B cell (primary cell): ENCODE measurements around the gene CBR4. TPM values are rescaled to one million over a fixed set of nuclear protein-coding genes. Genes with fewer than 3 reads are reported as not detected.

Experiments used
- ATAC-seq: fragments of 200-7000 bp; cut with Tn5 transposase; one replicate; pipeline ENCODE4 v1.10.0; 2021; ENCODE audit warnings: low read depth, mild to moderate bottlenecking, moderate number of reproducible peaks, moderate library complexity
- CTCF ChIA-PET: fragments of 350-600 bp; sonication (Branson Sonifier 250); formaldehyde crosslinking; loops from one replicate; lab custom pipeline; 2021; ENCODE audit warnings: antibody characterized with exemption, inconsistent platforms; lab: Charles Lee
- POLR2A ChIA-PET: fragments of 350-600 bp; sonication (Branson Sonifier 250); formaldehyde crosslinking; loops from one replicate; lab custom pipeline; 2021; ENCODE audit warnings: antibody characterized with exemption; lab: Charles Lee
- DNase-seq: peaks from one replicate; pipeline ENCODE4 v3.0.0; 2013
- H2AFZ ChIP-seq: 2 replicates; pipeline ENCODE4 v1.6.1; 2012; ENCODE audit warnings: mild to moderate bottlenecking, low read depth, low read length; ENCODE audit not compliant: insufficient read depth, poor library complexity, severe bottlenecking
- H3K27ac ChIP-seq, 2 donors: 1 replicate in 1 of 2; 2 replicates in 1 of 2; pipeline ENCODE4 v1.5.1; 2012 to 2013; ENCODE audit warnings: low read length in 2 of 2, mild to moderate bottlenecking in 2 of 2, moderate library complexity in 1 of 2
- H3K27me3 ChIP-seq, 4 experiments: fragments of 200-600 bp in 1 of 4; sonication (generic) in 1 of 4; replicated peaks in 1 of 4; 1 replicate in 2 of 4; 2 replicates in 2 of 4; pipeline versions ENCODE4 v1.6.1 to v1.7.0; 2013 to 2016; ENCODE audit warnings: low read length in 3 of 4, mild to moderate bottlenecking in 2 of 4, mixed read lengths in 1 of 4, moderate library complexity in 1 of 4; ENCODE audit not compliant: insufficient read depth in 4 of 4, control insufficient read depth in 3 of 4; ENCODE audit errors: control extremely low read depth in 1 of 4
- H3K36me3 ChIP-seq, 2 experiments: replicated peaks in 1 of 2; 1 replicate in 1 of 2; 2 replicates in 1 of 2; pipeline versions ENCODE4 v1.6.1 to v1.7.1; 2013; ENCODE audit warnings: low read length in 1 of 2; ENCODE audit not compliant: insufficient read depth in 2 of 2, control insufficient read depth in 1 of 2; ENCODE audit errors: control extremely low read depth in 1 of 2, extremely low read depth in 1 of 2
- H3K4me1 ChIP-seq, 2 donors: fragments of 200-600 bp in 1 of 2; sonication (generic) in 1 of 2; 1 replicate in 1 of 2; 2 replicates in 1 of 2; pipeline versions ENCODE4 v1.5.1 to v1.6.1; 2013 to 2017; ENCODE audit warnings: low read length in 2 of 2; ENCODE audit not compliant: control insufficient read depth in 2 of 2, insufficient read depth in 2 of 2
- H3K4me2 ChIP-seq: replicated peaks from 2 replicates; pipeline ENCODE3; 2012; ENCODE audit warnings: mild to moderate bottlenecking, low read depth, low read length; ENCODE audit not compliant: poor library complexity, severe bottlenecking
- H3K4me3 ChIP-seq, 5 experiments: fragments of 200-600 bp in 1 of 5; sonication (generic) in 1 of 5; 1 replicate in 3 of 5; 2 replicates in 2 of 5; pipeline versions ENCODE4 v1.5.1 to v1.7.0; 2011 to 2016; ENCODE audit warnings: low read length in 4 of 5, mild to moderate bottlenecking in 4 of 5, low read depth in 2 of 5, control low read depth in 1 of 5, moderate library complexity in 1 of 5; ENCODE audit not compliant: insufficient read depth in 1 of 5; ENCODE audit errors: control extremely low read depth in 1 of 5, extremely low read depth in 1 of 5
- H3K79me2 ChIP-seq: fragments of 200-600 bp; sonication (generic); one replicate; pipeline ENCODE4 v1.6.0; 2016; ENCODE audit warnings: low read length; ENCODE audit not compliant: control insufficient read depth, insufficient read depth
- H3K9ac ChIP-seq: fragments of 200-600 bp; sonication (generic); 2 replicates; pipeline ENCODE4 v1.6.1; 2017; ENCODE audit warnings: mild to moderate bottlenecking, low read length, moderate library complexity
- H3K9me3 ChIP-seq, 3 donors: one replicate each; pipeline versions ENCODE4 v1.6.1 to v1.7.1; 2013; ENCODE audit warnings: low read length in 2 of 3; ENCODE audit not compliant: control insufficient read depth in 2 of 3, insufficient read depth in 1 of 3; ENCODE audit errors: control extremely low read depth in 1 of 3
- H4K20me1 ChIP-seq: 2 replicates; pipeline ENCODE4 v1.6.0; 2012; ENCODE audit warnings: mild to moderate bottlenecking, low read length; ENCODE audit not compliant: insufficient read depth, control insufficient read depth, poor library complexity, severe bottlenecking
- H3K27ac Mint-ChIP-seq: one replicate; pipeline ENCODE4 v1.8.0; 2021; ENCODE audit warnings: mixed read lengths
- H3K27me3 Mint-ChIP-seq: one replicate; pipeline ENCODE4 v1.8.0; 2021; ENCODE audit warnings: mixed read lengths
- H3K4me1 Mint-ChIP-seq: one replicate; pipeline ENCODE4 v1.8.0; 2021; ENCODE audit warnings: mixed read lengths
- H3K4me3 Mint-ChIP-seq: one replicate; pipeline ENCODE4 v1.8.0; 2021; ENCODE audit warnings: mixed read lengths
- H3K9me3 Mint-ChIP-seq: one replicate; pipeline ENCODE4 v1.8.0; 2022; ENCODE audit warnings: mixed read lengths; ENCODE audit not compliant: insufficient read depth
- CTCF ChIP-seq: fragments of 200-600 bp; IDR thresholded peaks from one replicate; pipeline ENCODE4 v1.8.0; 2022; ENCODE audit warnings: antibody characterized with exemption, mild to moderate bottlenecking
- EZH2 ChIP-seq: IDR thresholded peaks from 2 replicates; pipeline ENCODE4 v1.6.1; 2012; ENCODE audit warnings: borderline replicate concordance, low read depth, mild to moderate bottlenecking, moderate library complexity, low read length; ENCODE audit not compliant: insufficient read depth, poor library complexity, severe bottlenecking
- WGBS: methylation state at CpG from one replicate; pipeline ENCODE4 v1.1.5; 2013; ENCODE audit warnings: missing lambda C conversion rate; ENCODE audit not compliant: insufficient coverage; 5-methylcytosine and 5-hydroxymethylcytosine counted together
- intact Hi-C: fragments of 100-400 bp; cut with micrococcal nuclease; formaldehyde crosslinking; loops from one replicate; pipeline ENCODE4 v1.10.0; 2022
- polyA plus RNA-seq: library from polyadenylated mRNA; depleted of rRNA; stranded (reverse); fragments of >200 nt; gene quantifications from 2 replicates; pipeline ENCODE4 v1.2.3, GENCODE V29; 2012
- total RNA-seq, 2 donors: library from RNA; stranded (reverse); fragments of 120-200 nt in 1 of 2; gene quantifications; 1 replicate in 1 of 2; 2 replicates in 1 of 2; pipeline versions ENCODE4 v1.2.3 to v1.2.4, GENCODE V29; 2013 to 2022

CBR4 gene
- total and polyA plus RNA-seq, 2 donors (not counting 1 experiment from before 2014, with no cell fraction given): 7.9 to 32.1 TPM

- WGBS: 57% methylated on average over 17 of the region's 22 CpGs
- no peaks in the 10 kb centered on the region for H3K4me1 ChIP-seq
- H3K79me2 ChIP-seq: no peaks in the 10 kb centered on the region
- ChIA-PET POLR2A (no interaction called here), CTCF (no interaction called here)
- no peaks in the 10 kb centered on the region for H3K9me3 Mint-ChIP-seq
- no peak overlapping the region for H3K4me2 ChIP-seq
- ATAC-seq (no peak), DNase-seq (no peak)
- no peaks in the 10 kb centered on the region for H3K4me1 Mint-ChIP-seq
- H3K9ac ChIP-seq: no peak overlapping the region
- H3K4me3 Mint-ChIP-seq: no peak overlapping the region
- intact Hi-C loops: no loop called here
- H3K27me3 Mint-ChIP-seq: no peaks in the 10 kb centered on the region
- no peaks in the 10 kb centered on the region for H4K20me1 ChIP-seq
- H3K27ac ChIP-seq: no peak overlapping the region
- H3K27ac Mint-ChIP-seq: no peak overlapping the region
- H3K36me3 ChIP-seq: no peaks in the 10 kb centered on the region
- no peak overlapping the region for H3K4me3 ChIP-seq
- H3K27me3 ChIP-seq: no peaks in the 10 kb centered on the region
- no peaks in the 10 kb centered on the region for H3K9me3 ChIP-seq
- peak overlapping the region; percentile 37 for H2AFZ ChIP-seq
- TF ChIP-seq CTCF (no peak), EZH2 (no peak)
Observed at GRCh38 chr4:169059306-169060211, 49.5 kb upstream of the CBR4 start.

GRCh38 chr4:169058312-169058711 is 48.3 kb upstream of the CBR4 start:
- no peak overlapping the region for H3K27ac ChIP-seq
- no peak overlapping the region for H2AFZ ChIP-seq
- no peaks in the 10 kb centered on the region for H3K27me3 ChIP-seq
- POLR2A ChIA-PET: no interaction called here
- H3K4me3 ChIP-seq: no peak overlapping the region
- no peak overlapping the region for H3K27ac Mint-ChIP-seq
- no peak for ATAC-seq
- H3K9me3 Mint-ChIP-seq: no peaks in the 10 kb centered on the region
- CTCF ChIA-PET: no interaction called here
- no peak overlapping the region for H3K9ac ChIP-seq
- 100% methylated on average over 6 of the region's 7 CpGs for WGBS
- no peaks in the 10 kb centered on the region for H3K4me1 Mint-ChIP-seq
- H3K4me2 ChIP-seq: no peak overlapping the region
- H3K27me3 Mint-ChIP-seq: peaks cover 2% of the 10 kb centered on the region
- H3K4me3 Mint-ChIP-seq: no peak overlapping the region
- H3K79me2 ChIP-seq: no peaks in the 10 kb centered on the region
- H3K9me3 ChIP-seq: no peaks in the 10 kb centered on the region
- H4K20me1 ChIP-seq: no peaks in the 10 kb centered on the region
- intact Hi-C loops: no loop called here
- no peaks in the 10 kb centered on the region for H3K4me1 ChIP-seq
- no peak for TF ChIP-seq CTCF
- no peak for TF ChIP-seq EZH2
- no peaks in the 10 kb centered on the region for H3K36me3 ChIP-seq
- DNase-seq: no peak
